Osteoblast (primary cell): Measurements from ENCODE around the gene DCAF8. TPM values are rescaled to one million over a fixed set of nuclear protein-coding genes. Genes with fewer than 3 reads are reported as not detected.

ENCODE experiments used
- DNase-seq: peaks from one replicate; pipeline ENCODE4 v3.0.0; 2011; ENCODE audit warnings: low spot score, mixed read lengths; ENCODE audit not compliant: insufficient read length; ENCODE audit errors: missing footprints
- H2AFZ ChIP-seq: 2 replicates; pipeline ENCODE4 v1.6.0; 2011; ENCODE audit warnings: mild to moderate bottlenecking, low read length
- H3K27ac ChIP-seq: 2 replicates; pipeline ENCODE4 v1.5.1; 2011; ENCODE audit warnings: mild to moderate bottlenecking, low read depth, low read length, moderate library complexity
- H3K27me3 ChIP-seq: 2 replicates; pipeline ENCODE4 v1.6.0; 2012; ENCODE audit warnings: mild to moderate bottlenecking, control low read depth, inconsistent platforms, low read length, moderate library complexity; ENCODE audit not compliant: insufficient read depth
- H3K36me3 ChIP-seq: 2 replicates; pipeline ENCODE4 v1.5.1; 2011; ENCODE audit warnings: mild to moderate bottlenecking, low read length, control low read depth, moderate library complexity; ENCODE audit not compliant: insufficient read depth
- H3K4me1 ChIP-seq: 2 replicates; pipeline ENCODE4 v1.5.1; 2011; ENCODE audit warnings: mild to moderate bottlenecking, low read length, control low read depth, moderate library complexity; ENCODE audit not compliant: insufficient read depth
- H3K4me2 ChIP-seq: 2 replicates; pipeline ENCODE4 v1.6.0; 2011; ENCODE audit warnings: mild to moderate bottlenecking, low read length; ENCODE audit not compliant: insufficient read depth
- H3K4me3 ChIP-seq: fragments of 200-600 bp; sonication (generic); 3 replicates; pipeline ENCODE4 v1.5.1; 2012; ENCODE audit warnings: mild to moderate bottlenecking, low read length, inconsistent platforms; ENCODE audit not compliant: insufficient read depth
- H3K79me2 ChIP-seq: 2 replicates; pipeline ENCODE4 v1.6.0; 2012; ENCODE audit warnings: mild to moderate bottlenecking, low read length, control low read depth, inconsistent platforms; ENCODE audit not compliant: insufficient read depth
- H3K9me3 ChIP-seq: 2 replicates; pipeline ENCODE4 v1.5.1; 2011; ENCODE audit warnings: low read depth, low read length, control low read depth
- H4K20me1 ChIP-seq: 2 replicates; pipeline ENCODE4 v1.6.0; 2012; ENCODE audit warnings: mild to moderate bottlenecking, low read length, control low read depth; ENCODE audit not compliant: insufficient read depth
- CTCF ChIP-seq: IDR thresholded peaks from 2 replicates; pipeline ENCODE4 v1.5.1; 2011; ENCODE audit warnings: mild to moderate bottlenecking, low read depth, low read length, moderate library complexity; ENCODE audit errors: extremely low read depth
- total RNA-seq: library from RNA; depleted of rRNA; stranded (reverse); fragments of >200 nt; gene quantifications from 2 replicates; pipeline ENCODE4 v1.2.3, GENCODE V29; 2012

The DCAF8 gene
- total RNA-seq, 1 donor: 107 TPM

- Histone ChIP-seq H3K4me2 (no peak overlapping the region), H3K4me3 (no peak overlapping the region), H3K79me2 (no peaks in the 10 kb centered on the region), H3K27me3 (no peaks in the 10 kb centered on the region), H3K9me3 (no peaks in the 10 kb centered on the region), H4K20me1 (peaks cover 4% of the 10 kb centered on the region), H3K27ac (no peak overlapping the region), H3K4me1 (no peaks in the 10 kb centered on the region), H3K36me3 (peaks cover 66% of the 10 kb centered on the region), H2AFZ (no peak overlapping the region)
- no peak for DNase-seq
- TF ChIP-seq CTCF: no peak
These were observed 29.4 kb downstream of the DCAF8 start for GRCh38 chr1:160232911-160233310.

- TF ChIP-seq CTCF: no peak
- Histone ChIP-seq H3K4me3 (no peak overlapping the region), H2AFZ (no peak overlapping the region), H3K79me2 (no peaks in the 10 kb centered on the region), H3K27ac (no peak overlapping the region), H3K4me1 (no peaks in the 10 kb centered on the region), H3K4me2 (no peak overlapping the region), H3K36me3 (peaks cover 62% of the 10 kb centered on the region), H3K9me3 (no peaks in the 10 kb centered on the region), H3K27me3 (no peaks in the 10 kb centered on the region), H4K20me1 (peaks cover 4% of the 10 kb centered on the region)
- no peak for DNase-seq
These were observed 33.9 kb downstream of the DCAF8 start for GRCh38 chr1:160228431-160228830.

GRCh38 chr1:160227561-160227960, 34.8 kb downstream of the DCAF8 start:
- Histone ChIP-seq H3K9me3 (no peaks in the 10 kb centered on the region), H4K20me1 (no peaks in the 10 kb centered on the region), H3K4me3 (no peak overlapping the region), H2AFZ (no peak overlapping the region), H3K4me1 (no peaks in the 10 kb centered on the region), H3K27ac (no peak overlapping the region), H3K4me2 (no peak overlapping the region), H3K27me3 (no peaks in the 10 kb centered on the region), H3K79me2 (no peaks in the 10 kb centered on the region), H3K36me3 (peaks cover 70% of the 10 kb centered on the region)
- DNase-seq: no peak
- no peak for TF ChIP-seq CTCF

- peaks cover 74% of the 10 kb centered on the region for H3K36me3 ChIP-seq
- H3K27me3 ChIP-seq: no peaks in the 10 kb centered on the region
These were observed 35.3 kb downstream of the DCAF8 start for GRCh38 chr1:160227034-160227433.

More at GRCh38 chr1:160227034-160227433, 35.3 kb downstream of the DCAF8 start:
- no peak overlapping the region for H3K4me2 ChIP-seq
- H3K27ac ChIP-seq: no peak overlapping the region
- no peak overlapping the region for H3K4me3 ChIP-seq
- no peak overlapping the region for H2AFZ ChIP-seq
- H3K79me2 ChIP-seq: no peaks in the 10 kb centered on the region
- no peak for TF ChIP-seq CTCF
- DNase-seq: no peak
- H3K9me3 ChIP-seq: no peaks in the 10 kb centered on the region
- H4K20me1 ChIP-seq: no peaks in the 10 kb centered on the region
- H3K4me1 ChIP-seq: no peaks in the 10 kb centered on the region
